ENCODE data around the gene LDHD. TPM values are rescaled to one million over a fixed set of nuclear protein-coding genes. Genes with fewer than 3 reads are reported as not detected.
A peak's percentile ranks its signal among the peaks of the same experiment; 100 is the strongest.

Gene LDHD
- total and polyA plus RNA-seq, 9 of the 15 experiments (the other 6 are each of a cell fraction or from before 2014, with no cell fraction given) = 0.19 to 0.86 (median 0.54) TPM; not detected in 3

GRCh38 chr16:75087375-75087979 is 29.1 kb downstream of the LDHD start (continued):
- TF ChIP-seq SIN3A (IDR thresholded peaks at IDR 0.05; ENCODE audit: borderline replicate concordance in 2 of 2, control insufficient read depth in 1 of 2, low read depth in 2 of 2, low read length in 2 of 2) (0 out of 4 replicates have a peak, but pooled peaks of 1 of the 2 experiments have one; percentile 70), POLR2AphosphoS5 (IDR thresholded peaks at IDR 0.05; ENCODE audit: control insufficient read depth, insufficient read depth, low read depth, low read length) (peak; percentile 34; the same call in 1 of the 2 replicates), CBFB (CRISPR knock-in tag; IDR thresholded peaks at IDR 0.05) (0 out of 2 replicates have a peak, but pooled peaks have one; percentile 28), PML (IDR thresholded peaks at IDR 0.05; ENCODE audit: low read length) (0 out of 2 replicates have a peak, but pooled peaks have one; percentile 56), HDAC3 (IDR thresholded peaks at IDR 0.05; ENCODE audit: borderline replicate concordance, partially characterized antibody) (peak; percentile 17), MNT (conservative IDR thresholded peaks at IDR 0.05) (peak; percentile 78 to 90)
